Retina (tissue), 1 donor: ENCODE results near the gene RAB38.

Source experiments
- DNase-seq: peaks from one replicate; pipeline ENCODE4 v3.0.0-alpha.2; 2016

RAB38 gene

DNA sequence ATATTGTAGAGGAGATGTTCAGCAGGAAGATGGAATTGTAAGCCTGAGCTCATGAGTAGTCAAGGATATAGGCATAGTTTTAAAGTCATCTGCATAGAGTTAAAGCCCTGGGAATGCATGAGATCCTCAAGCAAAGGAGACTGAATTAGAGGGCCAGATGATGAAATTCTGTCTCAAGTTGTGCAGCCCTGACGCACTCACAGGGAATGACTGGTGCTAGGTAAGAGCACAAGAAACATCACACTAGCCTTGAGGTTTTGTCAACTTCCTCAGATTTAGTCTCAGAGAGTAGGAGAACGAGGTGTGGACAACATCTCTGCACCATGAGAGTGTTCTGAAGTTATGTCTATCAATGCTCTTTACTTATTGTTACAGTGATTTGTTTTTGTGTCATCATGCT is 5.8 kb downstream of the RAB38 start:
- no peak for DNase-seq

DNA sequence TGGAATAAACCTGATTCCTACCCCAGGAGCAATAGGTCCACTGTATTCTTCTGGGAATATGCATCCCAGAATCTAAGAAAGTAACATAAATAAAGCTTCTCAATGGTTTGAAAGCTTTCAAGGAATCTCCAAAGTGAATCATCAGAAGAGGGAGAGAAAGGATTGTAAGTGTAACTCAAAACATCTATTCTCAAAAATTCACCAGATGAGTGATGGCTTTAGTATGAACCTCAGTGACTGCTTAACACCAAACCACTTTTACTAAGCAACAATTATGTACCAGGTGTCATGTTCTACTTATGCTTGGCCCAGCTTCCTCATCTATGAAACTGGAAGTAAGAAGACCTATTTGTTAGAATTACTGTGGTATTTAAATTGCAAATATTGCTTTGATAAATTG is 7.4 kb downstream of the RAB38 start:
- DNase-seq = no peak

DNA sequence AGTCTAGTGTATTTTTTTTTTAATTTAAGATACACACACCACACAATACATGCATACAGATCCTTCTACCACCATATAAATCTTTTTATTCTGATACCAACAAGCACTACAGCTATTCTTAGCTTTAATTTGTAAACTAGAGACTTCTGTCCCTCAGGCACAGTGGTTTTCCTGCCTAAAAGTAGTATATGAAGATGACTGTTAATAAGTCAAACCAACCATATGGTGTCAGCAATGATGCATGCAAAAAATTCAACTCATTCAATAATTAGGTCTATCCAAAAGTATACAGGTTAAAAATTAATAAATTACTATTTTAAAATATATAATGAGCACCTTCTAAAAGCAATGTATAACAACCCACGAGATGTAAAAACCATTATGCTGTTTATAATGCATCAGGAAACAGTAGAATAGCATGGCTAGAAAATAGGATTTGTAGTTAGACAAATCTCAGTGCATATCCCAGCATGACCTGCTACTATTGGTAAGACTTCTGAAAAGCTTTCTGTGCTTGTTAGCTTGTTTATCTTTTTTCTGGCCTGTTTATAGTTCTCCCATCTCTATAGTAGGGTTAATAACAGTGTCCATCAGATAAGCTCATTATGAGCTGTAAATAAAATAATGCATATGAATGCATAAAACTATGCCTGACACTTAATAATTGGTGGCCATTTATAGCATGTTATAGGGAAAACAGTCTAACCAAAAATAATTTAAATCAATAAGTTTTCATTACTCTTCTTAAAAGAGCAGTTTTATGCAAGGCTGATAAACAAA is 10.2 kb downstream of the RAB38 start:
- no peak for DNase-seq

DNA sequence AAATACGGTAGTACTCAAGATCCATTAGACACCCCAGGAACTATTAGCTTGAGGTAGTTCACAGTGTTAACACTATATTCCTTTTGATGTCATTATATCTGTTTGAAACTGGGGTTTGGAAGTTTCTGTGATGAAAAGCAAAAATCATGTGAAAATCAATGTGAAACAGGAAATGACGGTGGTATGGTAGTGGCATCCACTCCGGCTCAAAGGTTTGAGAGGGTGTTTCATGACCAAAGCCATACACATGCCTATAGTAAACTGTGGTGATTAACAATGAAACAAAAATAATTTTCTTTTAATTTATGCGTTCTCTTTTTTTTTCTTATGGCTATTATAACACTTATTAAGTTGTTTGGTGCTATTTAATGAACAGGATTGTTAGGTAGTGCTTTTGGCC is 10.9 kb downstream of the RAB38 start:
- DNase-seq = no peak

DNA sequence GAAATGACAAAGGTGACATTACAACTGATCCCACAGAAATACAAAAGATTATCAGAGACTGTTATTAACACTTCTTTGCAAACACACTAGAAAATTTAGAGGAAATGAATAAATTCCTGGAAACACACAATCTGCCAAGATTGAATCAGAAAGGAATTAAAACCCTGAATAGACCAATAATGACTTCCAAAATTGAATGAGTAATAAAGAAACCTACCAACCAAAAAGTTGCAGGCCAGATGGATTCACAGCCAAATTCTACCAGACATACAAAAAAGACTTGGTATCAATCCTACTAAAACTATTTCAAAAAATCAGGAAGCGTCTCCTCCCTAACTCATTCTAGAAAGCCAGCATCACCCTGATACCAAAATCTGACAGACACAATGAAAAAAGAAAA is 17.2 kb downstream of the RAB38 start:
- DNase-seq = no peak

DNA sequence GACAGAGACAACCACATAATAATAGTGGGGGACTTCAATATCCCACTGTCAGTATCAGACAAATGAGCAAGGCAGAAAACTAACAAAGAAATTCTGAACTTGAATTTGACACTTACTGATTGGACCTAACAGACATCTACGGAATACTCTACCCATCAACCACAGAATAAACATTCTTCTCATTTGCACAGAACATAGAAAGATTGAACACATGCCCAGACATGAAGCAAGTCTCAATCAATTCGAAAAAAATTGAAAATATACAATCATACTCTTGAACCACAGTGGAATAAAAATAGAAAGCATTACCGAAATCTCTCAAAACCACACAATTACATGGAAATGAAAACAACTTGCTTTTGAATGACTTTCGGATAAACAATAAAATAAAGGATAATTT is 17.9 kb downstream of the RAB38 start:
- DNase-seq = no peak

DNA sequence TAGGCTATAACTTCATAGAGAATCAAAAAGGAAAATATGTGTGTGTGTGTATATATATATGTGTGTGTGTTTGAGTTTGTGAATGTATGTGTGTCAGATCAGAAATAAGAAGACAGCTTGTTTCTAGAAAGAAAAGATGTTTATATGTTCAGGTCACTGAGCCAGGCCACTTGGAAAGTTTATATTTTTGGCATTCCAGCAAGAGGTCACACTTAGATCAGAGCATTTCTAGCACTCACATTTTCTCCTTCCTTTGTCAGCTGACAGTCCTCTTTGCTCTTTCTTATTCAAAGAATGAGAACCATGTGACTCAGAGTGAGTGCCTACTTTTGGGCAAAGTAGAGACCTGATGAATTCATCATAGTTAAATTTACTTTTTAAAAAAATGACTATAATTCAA is 22.9 kb downstream of the RAB38 start:
- no peak for DNase-seq

DNA sequence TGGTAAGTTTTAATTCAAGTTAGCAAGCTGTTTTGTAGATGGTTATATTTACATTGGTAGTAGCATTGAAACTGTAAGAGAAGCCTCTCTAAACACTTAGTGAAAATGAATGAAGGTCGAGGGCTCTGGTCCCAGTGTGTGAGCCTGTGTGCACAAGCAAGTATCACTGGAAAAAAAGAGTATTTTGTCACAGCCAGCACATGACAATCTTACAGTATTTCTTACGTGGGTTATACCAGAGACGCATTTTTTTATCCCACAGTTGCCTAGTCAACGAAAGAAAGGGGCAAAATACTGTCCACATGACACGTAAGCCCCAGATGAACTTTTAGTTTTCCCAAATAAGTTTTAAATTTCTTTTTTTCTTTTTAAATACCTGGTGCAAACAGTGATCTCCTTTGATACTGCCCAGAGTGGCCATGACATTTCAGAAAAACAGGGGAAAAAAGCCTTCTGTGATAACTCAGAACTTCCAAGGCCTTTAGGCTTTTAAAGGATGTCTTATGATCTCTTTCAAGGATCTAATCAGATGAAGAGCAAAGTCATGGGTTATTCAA is 23.5 kb downstream of the RAB38 start:
- DNase-seq = no peak

DNA sequence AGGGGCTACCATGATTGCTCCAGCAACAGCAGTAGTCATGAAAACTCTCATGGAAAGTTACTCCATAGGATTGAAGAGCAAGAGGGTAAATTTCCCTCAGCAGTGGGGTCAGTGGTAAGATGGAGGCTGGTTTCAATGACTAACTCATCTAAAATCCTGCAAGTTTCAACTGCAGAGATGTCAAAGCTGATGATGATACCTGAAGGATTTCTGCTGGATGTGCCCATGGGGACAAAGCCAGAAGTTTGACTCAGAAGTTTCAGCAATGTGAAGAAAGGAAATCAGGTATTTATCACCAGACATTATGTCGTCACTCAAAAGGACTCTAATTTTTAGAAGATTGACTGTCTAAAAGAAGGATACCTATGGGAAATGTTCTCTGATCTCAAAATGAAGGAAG is 29.1 kb downstream of the RAB38 start:
- no peak for DNase-seq

DNA sequence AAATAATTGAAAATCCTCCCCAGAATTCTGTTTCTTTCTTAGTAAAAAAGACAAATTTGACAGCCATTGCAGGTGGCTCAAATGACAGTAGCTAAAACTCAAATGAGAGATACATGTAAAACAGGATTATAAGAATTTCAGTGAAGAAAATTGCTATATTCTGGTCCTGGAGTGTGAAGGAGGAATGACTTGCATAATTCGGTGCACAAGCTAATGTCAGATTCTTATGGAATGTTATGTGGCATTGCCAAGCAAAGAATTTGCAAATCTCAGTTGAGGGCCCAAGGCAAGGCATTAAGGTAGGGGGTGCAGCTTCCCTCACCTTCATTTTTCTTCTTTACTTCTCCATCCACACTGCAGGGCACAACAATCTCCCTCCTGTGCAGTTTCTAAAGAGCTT is 35.4 kb downstream of the RAB38 start:
- no peak for DNase-seq

DNA sequence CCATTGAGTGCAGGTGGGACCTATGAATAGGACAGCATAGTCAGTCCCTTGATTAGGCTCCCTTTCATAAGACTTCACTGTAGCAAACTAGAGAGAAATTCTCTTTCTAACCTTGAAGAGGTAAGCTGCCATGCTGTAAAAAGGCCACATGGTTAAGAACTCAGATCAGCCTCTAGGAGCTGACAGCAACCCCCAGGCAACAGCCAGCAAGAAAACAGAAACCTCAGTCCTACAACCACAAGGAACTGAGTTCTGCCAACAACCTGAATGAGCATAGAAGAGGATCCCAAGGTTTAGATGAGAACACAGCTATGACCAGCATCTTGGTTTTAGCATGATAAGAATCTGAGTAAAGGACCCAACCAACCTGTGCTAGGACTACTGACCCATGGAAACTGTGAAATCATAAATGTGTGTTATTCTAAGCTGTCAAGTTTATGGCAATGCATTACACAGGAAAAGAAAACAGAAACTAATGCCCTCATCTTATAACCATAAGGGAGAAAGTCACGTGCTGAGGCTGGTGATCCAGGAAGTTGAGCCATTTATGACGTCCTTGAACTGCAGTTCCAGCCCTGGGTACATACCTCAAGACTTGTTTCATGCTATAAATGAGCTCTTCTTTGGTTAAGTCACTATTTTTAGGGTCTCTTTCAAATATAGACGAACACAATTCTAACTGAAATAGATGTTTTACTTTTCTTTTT is 43.3 kb downstream of the RAB38 start:
- no peak for DNase-seq

DNA sequence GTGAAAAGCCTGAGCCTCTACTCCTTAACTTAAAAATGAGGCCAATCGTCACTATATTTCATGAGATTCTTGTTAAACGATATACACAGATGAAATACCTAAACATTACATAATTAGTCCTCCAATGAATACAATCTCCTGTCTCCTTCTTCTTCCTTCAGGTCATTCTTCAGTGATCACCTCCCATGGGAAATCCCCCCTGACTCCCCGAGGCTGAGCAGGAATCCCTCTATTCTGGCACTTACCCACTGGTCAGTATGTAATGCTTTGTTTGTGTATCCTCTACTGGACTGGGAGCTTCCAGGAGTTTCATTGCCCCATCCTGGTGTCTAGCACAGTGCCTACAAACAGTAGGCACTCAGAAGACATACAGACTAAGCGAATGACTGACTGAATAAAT is 52.3 kb downstream of the RAB38 start:
- no peak for DNase-seq

DNA sequence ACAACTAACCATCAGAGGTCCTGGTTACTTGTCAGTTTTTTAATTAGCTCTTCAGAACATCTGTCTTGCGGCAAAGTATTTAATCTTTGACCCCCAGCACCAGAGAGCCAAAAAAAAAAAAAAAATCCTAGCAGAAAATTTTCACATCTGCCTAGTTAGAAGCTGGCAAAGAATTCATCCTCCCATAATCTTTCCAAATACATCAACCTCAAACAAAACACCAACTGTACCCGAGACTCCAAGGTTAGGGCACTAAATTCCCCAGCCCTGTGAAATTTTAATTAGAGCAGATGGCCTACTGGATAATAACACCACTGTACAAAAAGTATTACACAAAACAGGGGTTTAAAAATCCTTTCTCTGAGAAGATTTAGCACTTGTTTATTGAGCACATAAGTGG is 55.7 kb downstream of the RAB38 start:
- DNase-seq = no peak

DNA sequence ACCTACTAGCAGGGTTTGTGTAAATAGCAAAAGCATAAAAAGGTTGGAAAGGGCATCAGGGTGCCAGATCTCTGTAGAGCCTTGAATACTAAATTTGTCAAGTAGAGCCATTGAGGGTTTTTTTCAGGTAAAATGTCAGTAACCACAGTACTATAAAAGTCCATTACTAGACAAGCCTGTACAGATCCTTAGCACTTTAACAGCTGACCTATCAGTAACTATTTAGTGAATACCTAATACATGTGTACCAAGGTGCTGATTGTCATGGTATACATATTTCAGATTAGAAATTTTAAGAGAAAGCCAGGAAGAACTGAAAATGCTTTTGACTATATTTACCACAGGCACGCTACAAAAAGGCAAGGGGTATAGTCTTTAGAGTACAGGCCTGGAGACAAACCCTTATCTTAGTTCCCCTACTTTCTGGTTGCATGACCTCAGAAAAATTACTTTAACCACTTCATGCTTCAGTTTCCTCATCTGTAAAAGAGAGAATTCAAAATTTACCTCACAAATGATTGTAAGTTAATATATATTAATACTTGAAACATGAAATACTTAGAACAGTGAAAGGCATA is 57.9 kb downstream of the RAB38 start:
- no peak for DNase-seq

DNA sequence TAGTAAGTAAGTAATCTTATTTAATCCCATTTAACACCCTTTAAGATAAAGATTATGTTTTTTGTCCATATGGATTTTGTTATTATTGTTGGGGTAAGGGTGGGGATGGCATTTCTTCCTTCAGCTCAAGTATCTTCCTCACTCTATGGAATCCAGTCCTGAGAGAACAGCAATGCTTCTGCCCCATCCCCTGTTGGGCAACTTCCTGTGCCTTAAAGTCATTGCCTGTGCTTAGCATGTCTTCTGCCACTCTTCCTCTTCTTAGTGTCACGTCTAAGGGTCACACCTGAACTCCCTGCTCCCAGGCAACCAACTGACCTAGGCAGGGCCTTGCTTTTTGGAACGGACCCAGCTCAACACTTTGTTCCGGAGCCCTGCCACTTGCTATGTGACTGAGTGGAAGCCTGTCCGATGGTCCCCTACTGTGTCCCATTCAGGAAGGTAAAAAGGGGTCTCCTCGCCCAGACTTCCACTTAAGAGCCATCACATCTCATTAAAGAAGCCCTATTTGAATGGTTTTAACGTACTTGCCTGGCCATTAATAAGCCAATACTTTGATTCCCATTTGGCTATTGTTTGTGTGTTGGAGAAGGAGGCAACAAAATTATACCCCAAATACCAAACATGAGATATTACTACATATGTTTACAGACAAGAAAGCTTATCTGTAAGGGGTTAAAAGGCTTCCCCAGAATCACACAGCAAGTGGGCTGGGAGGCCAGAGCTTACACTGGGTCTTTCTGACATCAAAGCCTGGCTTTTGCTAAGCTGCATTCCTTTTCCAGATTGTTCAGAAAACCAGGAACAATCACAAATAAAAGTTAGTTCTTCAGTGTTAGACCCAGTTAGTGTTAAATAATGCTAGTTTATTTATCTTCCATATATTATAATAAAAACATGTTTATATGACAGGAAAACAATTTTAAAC is 59.2 kb downstream of the RAB38 start:
- no peak for DNase-seq

DNA sequence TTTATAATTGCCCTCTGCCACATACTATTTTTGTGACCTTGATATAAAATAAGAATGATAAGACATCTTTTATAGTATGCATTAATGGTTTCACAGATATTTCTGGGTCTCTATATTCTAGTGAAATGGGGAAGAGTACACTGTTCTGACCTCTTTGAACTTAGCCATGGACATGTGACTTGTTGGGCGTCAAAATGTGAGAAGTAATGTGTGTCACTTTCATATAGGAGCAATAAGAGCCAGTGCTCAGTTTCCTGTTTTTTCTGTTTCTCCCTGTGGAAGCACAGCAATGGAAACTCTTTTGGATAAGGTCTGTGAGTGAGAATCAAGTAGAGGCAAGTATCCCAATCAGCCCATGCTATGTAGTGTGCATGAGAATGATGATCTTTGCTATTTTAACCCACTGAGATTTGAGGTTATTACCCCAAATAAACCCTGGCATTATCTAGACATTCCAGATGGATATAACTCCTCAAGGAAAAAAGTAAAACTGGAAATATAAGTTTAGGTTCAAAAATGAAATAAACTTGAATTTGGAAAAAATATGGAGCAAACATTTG is 60.7 kb downstream of the RAB38 start:
- no peak for DNase-seq

DNA sequence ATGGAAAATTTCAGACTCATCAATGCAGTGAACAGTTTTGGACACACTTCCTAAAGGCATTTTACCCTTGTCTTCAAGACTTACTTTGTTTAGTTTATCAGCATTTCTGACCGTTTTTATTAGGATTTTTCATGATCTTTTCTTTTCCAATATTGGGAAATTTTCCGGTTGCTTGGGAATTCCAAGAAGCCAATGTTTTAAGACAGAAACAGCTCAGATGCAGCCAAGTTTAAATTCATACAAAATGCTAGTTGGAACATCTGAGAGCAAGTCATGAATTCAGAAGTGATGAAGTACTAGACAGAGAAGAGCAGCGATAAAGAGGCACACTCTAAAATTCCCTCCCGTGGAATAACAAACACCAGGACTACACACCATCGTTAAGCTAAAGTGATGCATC is 68.6 kb downstream of the RAB38 start:
- DNase-seq = no peak

DNA sequence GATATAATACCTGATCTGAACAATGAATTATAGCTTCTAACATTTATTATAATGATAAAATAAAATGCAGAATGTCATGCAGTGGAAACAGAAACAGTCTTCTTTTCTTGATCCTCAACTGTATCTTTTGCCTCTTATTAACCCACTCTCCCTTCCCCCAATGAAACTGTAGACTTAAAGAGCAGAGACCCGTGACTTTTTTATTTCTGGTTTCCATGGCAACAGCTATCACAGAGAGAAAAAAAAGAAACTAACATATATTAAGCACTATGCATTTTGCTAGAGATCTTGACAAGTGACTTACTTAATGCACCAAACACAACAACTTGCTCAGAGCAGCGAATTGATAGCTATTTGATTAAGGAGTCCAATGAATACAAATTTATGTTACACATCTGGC is 69.3 kb downstream of the RAB38 start:
- no peak for DNase-seq

DNA sequence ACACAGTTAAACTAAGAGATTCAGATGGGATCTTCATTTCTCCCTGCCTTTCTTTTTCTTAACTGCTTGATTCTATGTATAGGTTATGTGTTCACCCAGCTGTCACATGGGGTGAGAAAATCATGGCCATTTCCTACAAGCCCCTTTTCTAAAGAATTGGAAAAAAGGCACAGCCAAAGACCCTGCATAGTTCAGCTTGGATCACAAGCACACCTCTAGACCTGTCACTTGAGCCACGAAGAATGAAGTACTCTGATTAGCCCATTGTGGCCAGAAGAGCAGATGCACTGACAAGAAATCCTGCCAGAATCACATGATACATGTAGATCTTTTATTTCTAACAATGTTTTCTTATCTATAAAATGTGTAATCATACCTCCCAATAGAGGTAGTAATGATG is 69.7 kb downstream of the RAB38 start:
- DNase-seq = peak; percentile 7

DNA sequence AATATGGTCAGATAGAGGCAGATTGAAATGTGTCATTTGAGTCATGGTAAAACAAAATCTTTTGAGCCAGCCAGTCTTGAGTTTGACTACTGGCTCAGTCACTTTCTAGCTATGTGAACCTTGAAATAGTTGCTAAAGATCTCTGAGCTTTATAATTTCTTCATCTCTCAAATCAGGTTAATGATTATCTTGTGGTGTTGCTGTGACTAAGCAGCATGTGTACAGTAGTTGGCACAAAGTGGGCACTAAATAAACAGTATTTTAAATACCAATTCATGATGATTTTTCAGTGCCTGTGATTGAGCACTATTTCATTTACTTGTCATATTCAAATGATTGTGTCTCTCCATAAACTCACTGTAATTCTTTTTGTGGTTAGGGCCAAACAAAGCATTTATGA is 70.8 kb downstream of the RAB38 start:
- no peak for DNase-seq

DNA sequence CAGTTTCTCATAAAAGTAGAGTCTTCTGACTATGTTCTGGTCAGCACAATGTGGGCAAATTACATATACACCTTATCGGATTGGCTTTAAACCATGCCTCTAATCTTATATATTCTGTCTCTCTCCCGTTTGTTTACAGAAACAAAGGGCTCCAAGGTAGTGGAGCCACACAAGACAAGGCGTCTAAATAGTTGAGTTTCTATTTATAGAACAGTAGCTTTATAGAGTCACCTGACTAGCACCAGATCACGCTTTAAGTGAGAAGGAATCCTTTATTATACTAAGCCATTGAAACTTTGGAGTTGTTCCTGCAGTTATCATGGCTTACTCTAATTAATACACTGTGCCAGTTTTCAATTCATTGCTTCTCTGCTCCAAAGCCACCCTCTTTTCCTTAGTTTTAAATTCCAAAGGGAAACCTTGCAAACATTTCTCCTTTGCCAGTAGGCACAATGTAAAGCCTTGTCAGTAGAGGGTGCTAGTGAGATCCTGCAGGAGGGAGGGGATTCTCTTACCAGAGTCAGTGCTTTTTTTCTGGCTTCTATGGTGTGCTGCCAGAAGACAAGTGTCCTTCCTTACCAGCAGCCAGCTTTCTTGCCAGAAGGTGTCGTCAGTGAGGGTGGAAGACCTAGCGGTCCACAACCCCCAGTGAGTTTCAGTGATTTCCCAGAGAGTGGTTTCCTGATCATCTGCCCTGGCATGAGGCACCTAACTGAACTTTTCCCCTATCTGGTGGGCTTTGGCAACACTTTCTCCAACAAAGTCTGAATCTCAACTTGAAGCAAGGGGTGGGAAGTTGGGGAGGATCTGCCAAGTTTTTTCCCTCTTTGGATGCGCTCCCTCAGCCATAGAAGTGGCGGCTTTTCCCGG is 71.7 kb downstream of the RAB38 start:
- no peak for DNase-seq

DNA sequence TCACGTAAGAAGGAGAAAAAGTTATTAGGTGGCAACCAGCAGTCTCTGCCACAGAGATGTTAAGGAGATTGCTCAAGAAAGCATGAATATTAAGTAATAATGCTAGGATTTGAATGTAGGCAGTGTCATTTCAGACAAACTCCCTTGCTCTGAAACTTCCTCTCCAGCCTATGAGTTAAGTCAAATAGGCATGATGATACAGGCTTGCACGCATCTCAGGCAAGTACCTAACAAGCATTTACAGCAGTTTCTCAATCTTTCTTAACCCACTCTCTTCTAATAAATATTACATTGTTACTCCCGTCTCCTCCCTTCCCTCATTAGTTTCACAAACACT is 72.7 kb downstream of the RAB38 start:
- DNase-seq = no peak
